Mesendoderm (in vitro differentiated cells): ENCODE measurements around the gene GAA. TPM values are rescaled to one million over a fixed set of nuclear protein-coding genes. Genes with fewer than 3 reads are reported as not detected.

Experiments used
- small RNA-seq: library from polyadenylated mRNA; stranded (forward); fragments of <200 nt; extraction: miRNeasy Mini kit (QIAGEN cat#:217004); gene quantifications from one replicate; pipeline ENCODE3, GENCODE V24; 2013; ENCODE audit not compliant: insufficient read depth

The GAA gene

Small RNA genes within 50 kb of the gene (small RNA-seq; reads per million reads assigned to genes)
- not detected for gene AC087741.2
- gene MIR1268B, result not detected
